Prostate gland (tissue), 2 donors: ENCODE measurements around the gene SPATA45.

Source experiments
- CTCF ChIP-seq, 4 experiments: fragments of 200-600 bp in 2 of 4; fragments of 450-650 bp in 2 of 4; sonication (generic) in 2 of 4; IDR thresholded peaks; 1 replicate in 3 of 4; 2 replicates in 1 of 4; pipeline ENCODE4 v1.5.1; 2016 to 2019; ENCODE audit warnings: antibody characterized with exemption in 4 of 4, mild to moderate bottlenecking in 2 of 4, moderate library complexity in 2 of 4
- POLR2AphosphoS5 ChIP-seq: sonication (generic); formaldehyde crosslinking; IDR thresholded peaks from one replicate; pipeline ENCODE4 v1.6.1; 2017; ENCODE audit warnings: antibody characterized with exemption

- TF ChIP-seq POLR2AphosphoS5 = no peak
- TF ChIP-seq CTCF (IDR thresholded peaks at IDR 0.05) = no peak
Measured at GRCh38 chr1:212825798-212826452, 21.5 kb downstream of the SPATA45 start.
